ENCODE measurements around the gene RNGTT.

The RNGTT gene

GRCh38 chr6:88575536-88575935 is 387.9 kb downstream of the RNGTT start:
- no peak for DNase-seq

GRCh38 chr6:88574651-88575050 is 388.8 kb downstream of the RNGTT start:
- DNase-seq: no peak

DNA sequence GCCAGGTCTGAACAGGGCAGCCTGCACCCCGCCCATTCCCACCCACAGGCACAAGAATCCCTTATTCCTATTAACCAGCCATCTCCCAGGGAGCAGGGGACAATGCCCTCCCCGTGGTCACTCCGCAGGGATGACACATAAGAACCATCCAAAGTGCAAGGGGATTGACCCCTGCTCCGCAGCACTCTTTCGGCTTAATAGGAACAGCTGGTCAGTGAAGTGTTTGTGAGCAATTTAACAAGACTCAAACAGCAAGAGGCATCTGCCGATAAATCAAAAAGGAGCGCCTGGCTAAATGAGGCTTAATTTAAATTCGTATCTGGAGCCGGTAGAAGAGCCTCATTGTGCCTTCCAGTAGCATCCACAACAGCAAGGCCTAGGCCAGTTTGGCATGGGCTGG is 389.4 kb downstream of the RNGTT start:
- DNase-seq: no peak

- DNase-seq: no peak
Observed at GRCh38 chr6:88573561-88573960, 389.9 kb downstream of the RNGTT start.

GRCh38 chr6:88572449-88573139 is 390.8 kb downstream of the RNGTT start:
- DNase-seq: no peak

- DNase-seq: no peak
Observed at GRCh38 chr6:88569959-88570358, 393.5 kb downstream of the RNGTT start.

DNA sequence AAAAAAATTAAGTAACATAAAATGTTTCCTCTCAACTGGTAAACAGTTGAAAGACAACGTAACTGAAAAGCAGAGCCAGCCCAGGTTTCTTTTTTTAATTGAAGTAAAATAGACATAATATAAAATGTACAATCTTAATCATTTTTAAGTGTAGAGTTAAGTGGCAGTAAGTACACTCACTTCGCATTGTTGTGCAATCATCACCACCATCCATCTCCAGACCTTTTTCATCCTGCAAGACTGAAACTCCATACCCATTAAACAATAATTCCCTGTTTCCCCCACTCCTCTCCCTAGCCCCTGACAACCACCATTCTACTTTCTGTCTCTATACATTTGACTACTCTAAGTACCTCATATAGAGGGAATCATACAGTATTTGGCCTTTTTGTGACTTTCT is 395.7 kb downstream of the RNGTT start:
- no peak for DNase-seq

DNA sequence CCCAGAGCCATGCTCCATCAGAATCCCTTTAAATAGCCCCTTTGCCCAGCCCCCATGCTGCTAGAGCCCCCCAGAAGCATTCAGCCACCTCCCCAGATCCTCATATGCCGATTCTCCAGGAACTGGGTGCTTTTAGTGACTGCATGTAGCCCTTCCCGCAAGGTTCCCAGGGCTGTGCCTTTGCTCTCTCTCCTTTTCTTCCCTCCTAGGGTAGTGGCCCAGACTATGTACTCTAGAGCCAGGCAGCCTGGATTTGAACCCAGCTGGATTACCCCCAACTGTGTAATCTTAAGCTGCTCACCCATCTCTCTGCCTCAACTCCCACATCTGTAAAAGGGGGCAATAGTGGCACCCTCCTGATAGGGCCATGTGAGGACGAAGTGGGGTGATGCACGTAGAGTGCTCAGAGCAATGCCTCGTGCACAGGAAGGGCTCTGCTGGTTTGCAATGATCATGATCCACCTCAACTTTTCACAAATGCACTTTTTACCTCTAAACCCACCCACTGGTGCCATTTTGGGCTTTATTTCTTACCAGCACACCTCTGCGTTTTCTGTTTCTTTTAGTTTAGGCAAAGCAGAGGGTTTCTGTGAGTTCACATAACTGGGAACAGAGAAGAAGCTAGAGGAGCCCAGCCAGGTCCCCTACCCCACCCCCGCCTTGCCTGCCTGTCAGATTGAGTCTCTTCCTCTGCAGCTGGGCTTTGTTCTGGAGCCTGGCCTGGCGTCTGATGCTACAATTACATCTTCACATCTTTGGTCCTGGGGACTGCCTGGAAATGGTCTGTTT is 396.5 kb downstream of the RNGTT start:
- no peak for DNase-seq

DNA sequence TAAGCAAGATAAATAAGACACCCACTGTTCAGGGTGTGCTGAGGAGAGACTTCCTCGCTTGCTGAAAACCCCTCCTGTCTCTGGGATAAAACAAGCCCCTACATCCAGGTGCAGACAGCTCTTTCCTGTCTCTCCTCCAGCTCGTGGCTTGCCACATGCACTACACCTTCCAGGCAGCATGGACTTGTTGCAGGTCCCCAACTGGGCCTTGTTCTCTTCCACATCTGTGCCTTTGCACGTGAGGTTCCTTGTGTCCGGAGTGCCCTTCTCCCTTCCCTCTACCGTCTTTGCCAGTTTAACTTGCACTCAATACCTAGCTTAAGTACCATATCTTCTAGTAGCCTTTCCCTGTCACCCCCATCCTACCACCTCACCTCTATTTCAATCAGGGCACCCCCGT is 397.6 kb downstream of the RNGTT start:
- DNase-seq: no peak

- no peak for DNase-seq
Observed at GRCh38 chr6:88565409-88565811, 398.0 kb downstream of the RNGTT start.

GRCh38 chr6:88563277-88563625 is 400.2 kb downstream of the RNGTT start:
- no peak for DNase-seq

- DNase-seq: no peak
Observed at GRCh38 chr6:88562353-88563276, 400.8 kb downstream of the RNGTT start.

GRCh38 chr6:88561954-88562315 is 401.5 kb downstream of the RNGTT start:
- DNase-seq: no peak

DNA sequence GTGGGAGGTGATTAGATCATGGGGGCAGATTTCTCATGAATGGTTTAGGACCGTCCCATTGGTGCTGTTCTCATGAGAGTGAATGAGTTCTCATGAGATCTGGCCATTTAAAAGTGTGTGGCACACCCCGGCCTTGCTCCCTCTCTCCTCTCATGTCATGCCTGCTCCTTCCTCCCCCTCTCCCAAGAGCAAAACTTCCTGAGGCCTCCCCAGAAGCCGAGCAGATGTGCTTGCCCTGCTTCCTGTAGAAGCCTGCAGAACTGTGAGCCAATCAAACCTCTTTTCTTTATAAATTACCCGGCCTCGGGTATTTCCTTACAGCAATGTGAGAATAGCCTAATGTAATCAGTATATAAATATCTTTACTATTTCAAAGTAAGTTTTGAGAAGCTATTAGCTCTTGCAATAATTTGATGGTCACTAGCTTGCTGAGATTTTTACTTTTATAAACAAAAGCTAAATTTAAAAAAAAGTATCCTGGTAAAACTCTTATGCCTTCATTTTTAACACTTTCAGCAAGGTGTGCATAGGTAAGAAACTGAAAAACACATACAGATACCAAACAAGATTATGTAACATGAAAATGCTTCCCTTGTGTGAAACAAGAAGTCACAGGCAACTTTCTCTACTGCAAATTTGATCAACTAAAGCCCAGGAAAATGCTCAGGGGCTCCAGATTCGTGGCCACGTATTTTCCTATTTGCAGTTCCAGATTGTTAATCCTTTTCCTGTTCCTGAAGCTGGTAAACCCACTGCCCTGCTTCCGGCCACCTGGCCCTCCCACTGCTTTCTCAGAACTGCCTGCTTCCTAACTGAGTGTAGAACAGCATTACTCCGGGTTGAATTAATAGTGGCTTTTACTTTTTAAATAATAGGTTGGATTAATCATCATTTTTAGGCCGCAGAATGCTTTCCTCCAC is 402.1 kb downstream of the RNGTT start:
- no peak for DNase-seq

Measured in activated CD4-positive, alpha-beta T cell treated with anti-CD3 and anti-CD28 coated beads, Interleukin-2, amount 50 U/mL, for 4 hours (primary cell).